K562 (cell line): ENCODE results near the gene DISC1. TPM values are rescaled to one million over a fixed set of nuclear protein-coding genes. Genes with fewer than 3 reads are reported as not detected.

ENCODE experiments used
- ATAC-seq: fragments of 200-7000 bp; cut with Tn5 transposase; 3 replicates; pipeline ENCODE4 v1.9.1; 2020; ENCODE audit warnings: moderate library complexity
- BruUV-seq: library from RNA; stranded (reverse); fragments of 400-500 nt; replicated peaks from 2 replicates; lab custom pipeline; 2021; lab: Mats Ljungman, UMichigan
- CTCF ChIA-PET: fragments of 300-600 bp; formaldehyde crosslinking; extraction: SDS; loops from one replicate; lab custom pipeline; 2021; ENCODE audit warnings: low intra/inter-chr PET ratio; lab: Yijun Ruan, JAX
- POLR2A ChIA-PET: fragments of 300-600, 350-650 bp; sonication (Branson Sonifier 250); formaldehyde crosslinking; extraction: SDS; loops from one replicate; lab custom pipeline; 2021; ENCODE audit warnings: antibody characterized with exemption, inconsistent platforms; lab: Yijun Ruan, JAX
- DNase-seq, 4 experiments: peaks; one replicate each; pipeline versions ENCODE4 v3.0.0 to v3.0.0-alpha.2; 2011 to 2018; ENCODE audit warnings: low spot score in 3 of 4, mixed read lengths in 3 of 4; ENCODE audit errors: extremely low read depth in 1 of 4
- FAIRE-seq: peaks from 2 replicates; lab custom pipeline; 2011; peaks lifted over from hg19 to GRCh38; lab: Jason Lieb, UNC
- H2AFZ ChIP-seq: 2 replicates; pipeline ENCODE4 v1.6.0; 2011; ENCODE audit warnings: low read depth, low read length, control low read depth, inconsistent platforms
- H3K27ac ChIP-seq: fragments of 200-600 bp; 3 replicates; pipeline ENCODE4 v1.8.0; 2011; ENCODE audit warnings: low read depth, mild to moderate bottlenecking, control low read depth, inconsistent platforms, low read length, moderate library complexity, mixed read lengths; ENCODE audit errors: extremely low read depth
- H3K27me3 ChIP-seq, 2 experiments: fragments of 300-600 bp in 1 of 2; 2 replicates in 1 of 2; 3 replicates in 1 of 2; pipeline versions ENCODE4 v1.6.0 to v1.8.0; 2011; ENCODE audit warnings: inconsistent platforms in 2 of 2, low read length in 2 of 2, mild to moderate bottlenecking in 1 of 2, mixed read lengths in 1 of 2, moderate library complexity in 1 of 2; ENCODE audit not compliant: control insufficient read depth in 2 of 2, insufficient read depth in 2 of 2
- H3K36me3 ChIP-seq: fragments of 300-600 bp; 3 replicates; pipeline ENCODE4 v1.8.0; 2011; ENCODE audit warnings: mild to moderate bottlenecking, low read length, inconsistent platforms; ENCODE audit not compliant: control insufficient read depth, insufficient read depth
- H3K4me1 ChIP-seq, 2 experiments: fragments of 200-600 bp in 1 of 2; replicated peaks in 1 of 2; 2 replicates in 1 of 2; 3 replicates in 1 of 2; pipeline versions ENCODE4 v1.5.1 to v1.8.0; 2011; ENCODE audit warnings: inconsistent platforms in 2 of 2, low read length in 2 of 2, mild to moderate bottlenecking in 1 of 2, mixed read lengths in 1 of 2, moderate library complexity in 1 of 2; ENCODE audit not compliant: control insufficient read depth in 2 of 2, insufficient read depth in 2 of 2
- H3K4me2 ChIP-seq: 2 replicates; pipeline ENCODE4 v1.6.1; 2011; ENCODE audit warnings: low read length, control low read depth, inconsistent platforms, mixed read lengths; ENCODE audit not compliant: insufficient read depth
- H3K4me3 ChIP-seq: fragments of 200-600 bp; sonication (generic), shearing (Covaris generic); 2 replicates; pipeline ENCODE4 v1.5.1; 2016; ENCODE audit warnings: control low read depth, inconsistent platforms
- H3K79me2 ChIP-seq: fragments of 200-600 bp; 3 replicates; pipeline ENCODE4 v1.8.0; 2011; ENCODE audit warnings: low read length, inconsistent platforms; ENCODE audit not compliant: control insufficient read depth, insufficient read depth
- H3K9ac ChIP-seq, 2 experiments: 2 replicates each; pipeline versions ENCODE4 v1.6.0 to v1.6.1; 2011; ENCODE audit warnings: low read depth in 2 of 2, low read length in 2 of 2, control low read depth in 1 of 2, inconsistent platforms in 1 of 2, mild to moderate bottlenecking in 1 of 2, mixed read lengths in 1 of 2; ENCODE audit not compliant: insufficient read depth in 1 of 2
- H3K9me1 ChIP-seq: one replicate; pipeline ENCODE4 v1.6.0; 2011; ENCODE audit warnings: inconsistent platforms, mild to moderate bottlenecking, low read length, moderate library complexity; ENCODE audit not compliant: control insufficient read depth, insufficient read depth
- H3K9me3 ChIP-seq: replicated peaks from 2 replicates; pipeline ENCODE4 v1.5.1; 2011; ENCODE audit warnings: low read depth, low read length, inconsistent platforms; ENCODE audit not compliant: control insufficient read depth, insufficient read depth
- H4K20me1 ChIP-seq: replicated peaks from 2 replicates; pipeline ENCODE4 v1.6.1; 2011; ENCODE audit warnings: low read length, inconsistent platforms, mixed read lengths; ENCODE audit not compliant: control insufficient read depth, insufficient read depth
- GTF2E2 ChIP-seq: fragments of 200-800 bp; sonication (Bioruptor generic); IDR thresholded peaks from 2 replicates; pipeline ENCODE4 v1.6.1; 2016; ENCODE audit warnings: missing genetic modification characterization, missing compliant biosample characterization
- PTTG1 ChIP-seq: fragments of 450-650 bp; IDR thresholded peaks from 2 replicates; pipeline ENCODE4 v1.6.1; 2016; ENCODE audit warnings: low read depth, mild to moderate bottlenecking, missing genetic modification characterization, missing compliant biosample characterization
- RAD21 ChIP-seq, 2 experiments: fragments of 250-450 bp in 1 of 2; fragments of 450-650 bp in 1 of 2; sonication (Bioruptor Pico) in 1 of 2; formaldehyde crosslinking in 1 of 2; IDR thresholded peaks in 1 of 2; conservative IDR thresholded peaks in 1 of 2; 2 replicates each; pipeline versions ENCODE4 v1.4.0 to v1.8.0; 2020 to 2022; ENCODE audit warnings: mild to moderate bottlenecking in 2 of 2, moderate library complexity in 1 of 2
- RBM14 ChIP-seq: fragments of 200-400 bp; formaldehyde crosslinking; IDR thresholded peaks from 2 replicates; pipeline ENCODE4 v1.6.1; 2018; ENCODE audit warnings: low read depth, mild to moderate bottlenecking, low read length, moderate library complexity, borderline replicate concordance; ENCODE audit not compliant: insufficient read depth
- THRA ChIP-seq: fragments of 450-650 bp; IDR thresholded peaks from 2 replicates; pipeline ENCODE4 v1.6.1; 2017; ENCODE audit warnings: mild to moderate bottlenecking, moderate library complexity
- WGBS: fragments of 100-300 bp; shearing (Covaris generic); methylation state at CpG from one replicate; pipeline ENCODE4 v1.1.6; 2016; ENCODE audit warnings: low coverage, mixed read lengths; ENCODE audit not compliant: insufficient coverage; ENCODE audit errors: missing lambda C conversion rate; 5-methylcytosine and 5-hydroxymethylcytosine counted together
- in situ Hi-C: fragments of 300-500 bp; cut with MboI; formaldehyde crosslinking; loops from 4 replicates; pipeline ENCODE4 v1.15.0; 2018; ENCODE audit warnings: inconsistent platforms, mixed read lengths
- intact Hi-C: fragments of 100-400 bp; cut with micrococcal nuclease; formaldehyde crosslinking; loops from 2 replicates; pipeline ENCODE4 v1.14.2; 2022
- polyA plus RNA-seq, 8 experiments: library from polyadenylated mRNA; depleted of rRNA in 4 of 8; stranded (reverse) in 5 of 8; unstranded in 3 of 8; fragments of >200 nt; fragmentation: Nextera tagmentation in 2 of 8; fragmentation: Illumina TruSeq in 1 of 8; extraction: Ambion mirVana in 2 of 8; extraction: Trizol in 1 of 8; gene quantifications; 2 replicates each; pipeline versions ENCODE4 v1.2.1 to v1.2.3, GENCODE V29; 2011 to 2014; ENCODE audit warnings: inconsistent platforms in 1 of 8, missing spikeins in 1 of 8
- total RNA-seq, 7 experiments: library from RNA; depleted of rRNA in 6 of 7; stranded (reverse); fragments of >200 nt in 6 of 7; fragmentation: Illumina TruSeq in 2 of 7; extraction: Trizol in 2 of 7; gene quantifications; 2 replicates each; pipeline versions ENCODE4 v1.2.1 to v1.2.3, GENCODE V29; 2011 to 2021; ENCODE audit warnings: low replicate concordance in 1 of 7

The DISC1 gene
- total and polyA plus RNA-seq, 9 of the 15 experiments (the other 6 are each of a cell fraction or from before 2014, with no cell fraction given) = 0.01 to 0.11 (median 0.08) TPM; not detected in 1

- H3K36me3 ChIP-seq = no peaks in the 10 kb centered on the region
- no peak overlapping the region for H2AFZ ChIP-seq
- peaks cover 0 to 4% of the 10 kb centered on the region in 2 experiments; a peak in 1 of 5 replicates for H3K27me3 ChIP-seq
- no peak for TF ChIP-seq RAD21 (CRISPR knock-in tag; conservative IDR thresholded peaks at IDR 0.05 in 1 of 2, IDR thresholded peaks at IDR 0.05 in 1 of 2)
- no peak for TF ChIP-seq PTTG1 (tag)
- no peak for TF ChIP-seq THRA
- TF ChIP-seq GTF2E2 = no peak
- TF ChIP-seq RBM14 = no peak
- no peaks in the 10 kb centered on the region for H3K79me2 ChIP-seq
- H3K4me3 ChIP-seq = no peak overlapping the region
- H3K9ac ChIP-seq = no peak overlapping the region
- intact Hi-C loops (no loop called here), in situ Hi-C loops (no loop called here)
- no peak overlapping the region for H3K27ac ChIP-seq
- no peak overlapping the region for H3K4me2 ChIP-seq
- no peaks in the 10 kb centered on the region for H3K4me1 ChIP-seq
- H3K9me3 ChIP-seq = no peaks in the 10 kb centered on the region
- CTCF ChIA-PET = no interaction called here
- no peak for ATAC-seq
- POLR2A ChIA-PET = no interaction called here
- H3K9me1 ChIP-seq = no peaks in the 10 kb centered on the region
- no peaks in the 10 kb centered on the region for H4K20me1 ChIP-seq
- 0% methylated on average over 3 of the region's 3 CpGs for WGBS
- no peak for DNase-seq
- FAIRE-seq = no peak
- BruUV-seq = no TSS peak
Measured at GRCh38 chr1:231706934-231707333, 80.3 kb downstream of the DISC1 start.
